HepG2 (cell line): ENCODE data around the gene PEF1. TPM values are rescaled to one million over a fixed set of nuclear protein-coding genes. Genes with fewer than 3 reads are reported as not detected.

Experiments used
- ATAC-seq: fragments of 200-7000 bp; cut with Tn5 transposase; 3 replicates; pipeline ENCODE4 v1.9.1; 2020; ENCODE audit warnings: mild to moderate bottlenecking, moderate library complexity
- BruUV-seq: library from RNA; stranded (reverse); fragments of 400-500 nt; replicated peaks from 2 replicates; lab custom pipeline; 2021; lab: Mats Ljungman, UMichigan
- CTCF ChIA-PET: fragments of 300-600 bp; formaldehyde crosslinking; extraction: SDS; loops from one replicate; lab custom pipeline; 2021; ENCODE audit warnings: low total read pairs, inconsistent platforms, low intra/inter-chr PET ratio; lab: Yijun Ruan, JAX
- POLR2A ChIA-PET: fragments of 350-600 bp; sonication (Branson Sonifier 250); formaldehyde crosslinking; loops from one replicate; lab custom pipeline; 2020; ENCODE audit warnings: antibody characterized with exemption, inconsistent platforms; lab: Yijun Ruan, JAX
- DNase-seq: peaks from one replicate; pipeline ENCODE4 v3.0.0-alpha.2; 2015; ENCODE audit warnings: low spot score
- FAIRE-seq: peaks from 3 replicates; lab custom pipeline; 2011; peaks lifted over from hg19 to GRCh38; lab: Jason Lieb, UNC
- H2AFZ ChIP-seq: one replicate; pipeline ENCODE4 v1.6.1; 2011; ENCODE audit warnings: low read length, inconsistent platforms
- H3K27ac ChIP-seq: fragments of 300-600 bp; 3 replicates; pipeline ENCODE4 v1.8.0; 2011; ENCODE audit warnings: mixed run types, mild to moderate bottlenecking, mixed read lengths, low read length, inconsistent platforms; ENCODE audit not compliant: insufficient read depth; ENCODE audit errors: extremely low read length
- H3K27me3 ChIP-seq, 2 experiments: fragments of 200-600 bp in 1 of 2; 2 replicates in 1 of 2; 3 replicates in 1 of 2; pipeline versions ENCODE4 v1.6.0 to v1.8.0; 2011; ENCODE audit warnings: low read length in 2 of 2, mild to moderate bottlenecking in 2 of 2, moderate library complexity in 2 of 2, inconsistent platforms in 1 of 2; ENCODE audit not compliant: insufficient read depth in 2 of 2, control insufficient read depth in 1 of 2
- H3K36me3 ChIP-seq, 2 experiments: fragments of 200-600 bp in 1 of 2; replicated peaks in 1 of 2; 2 replicates in 1 of 2; 3 replicates in 1 of 2; pipeline versions ENCODE4 v1.5.1 to v1.8.0; 2011; ENCODE audit warnings: low read length in 2 of 2, inconsistent platforms in 1 of 2; ENCODE audit not compliant: insufficient read depth in 2 of 2, control insufficient read depth in 1 of 2
- H3K4me1 ChIP-seq: 2 replicates; pipeline ENCODE4 v1.5.1; 2012; ENCODE audit warnings: low read length, inconsistent platforms; ENCODE audit not compliant: insufficient read depth
- H3K4me2 ChIP-seq: 2 replicates; pipeline ENCODE4 v1.6.0; 2011; ENCODE audit warnings: low read depth, low read length, inconsistent platforms
- H3K4me3 ChIP-seq, 3 experiments: fragments of 200-600 bp in 1 of 3; sonication (generic), shearing (Covaris generic) in 1 of 3; replicated peaks in 1 of 3; 2 replicates each; pipeline ENCODE4 v1.5.1; 2011 to 2016; ENCODE audit warnings: low read length in 3 of 3, inconsistent platforms in 2 of 3, low read depth in 2 of 3, mild to moderate bottlenecking in 2 of 3, control low read depth in 1 of 3, mixed read lengths in 1 of 3; ENCODE audit not compliant: insufficient read depth in 1 of 3
- H3K79me2 ChIP-seq: one replicate; pipeline ENCODE4 v1.6.1; 2011; ENCODE audit warnings: low read length, inconsistent platforms; ENCODE audit not compliant: insufficient read depth
- H3K9ac ChIP-seq: 2 replicates; pipeline ENCODE4 v1.6.0; 2011; ENCODE audit warnings: mild to moderate bottlenecking, low read depth, low read length, inconsistent platforms; ENCODE audit not compliant: insufficient read depth
- H3K9me3 ChIP-seq: 2 replicates; pipeline ENCODE4 v1.5.1; 2012; ENCODE audit warnings: mild to moderate bottlenecking, low read length
- H4K20me1 ChIP-seq: 2 replicates; pipeline ENCODE4 v1.6.0; 2011; ENCODE audit warnings: inconsistent platforms, mild to moderate bottlenecking, low read length, moderate library complexity; ENCODE audit not compliant: insufficient read depth
- ARID4A ChIP-seq: sonication (generic); formaldehyde crosslinking; IDR thresholded peaks from 2 replicates; pipeline ENCODE4 v1.5.0; 2020; ENCODE audit warnings: mild to moderate bottlenecking, missing genetic modification reagents, borderline replicate concordance
- BHLHE40 ChIP-seq: IDR thresholded peaks from 2 replicates; pipeline ENCODE4 v1.6.1; 2011; ENCODE audit warnings: low read length, improper control_type of control experiment
- ERF ChIP-seq: IDR thresholded peaks from 2 replicates; pipeline ENCODE4 v1.6.1; 2018; ENCODE audit warnings: missing biosample characterization, missing genetic modification reagents
- FOSL1 ChIP-seq: sonication (generic); formaldehyde crosslinking; IDR thresholded peaks from 2 replicates; pipeline ENCODE4 v1.9.0; 2021; ENCODE audit warnings: missing genetic modification reagents, borderline replicate concordance
- FOXK1 ChIP-seq: sonication (generic); formaldehyde crosslinking; IDR thresholded peaks from 2 replicates; pipeline ENCODE4 v1.4.0; 2020; ENCODE audit warnings: low read depth, missing genetic modification reagents, borderline replicate concordance
- HMG20A ChIP-seq: IDR thresholded peaks from 2 replicates; pipeline ENCODE4 v1.6.1; 2016; ENCODE audit warnings: borderline replicate concordance
- MTA1 ChIP-seq: sonication (generic); formaldehyde crosslinking; IDR thresholded peaks from 2 replicates; pipeline ENCODE4 v1.4.0; 2020; ENCODE audit warnings: missing genetic modification reagents, mild to moderate bottlenecking, borderline replicate concordance
- MTF1 ChIP-seq: sonication (generic); formaldehyde crosslinking; IDR thresholded peaks from 2 replicates; pipeline ENCODE4 v1.5.0; 2020; ENCODE audit warnings: missing genetic modification reagents
- SIX1 ChIP-seq: sonication (generic); formaldehyde crosslinking; IDR thresholded peaks from 2 replicates; pipeline ENCODE4 v1.4.0; 2020; ENCODE audit warnings: missing genetic modification reagents, borderline replicate concordance
- THAP11 ChIP-seq: IDR thresholded peaks from 2 replicates; pipeline ENCODE4 v1.6.1; 2016; ENCODE audit warnings: missing biosample characterization, missing genetic modification reagents
- ZNF724P ChIP-seq: sonication (generic); formaldehyde crosslinking; IDR thresholded peaks from 2 replicates; pipeline ENCODE4 v1.8.0; 2022; ENCODE audit warnings: missing genetic modification reagents, borderline replicate concordance
- WGBS: methylation state at CpG from one replicate; pipeline ENCODE4 v1.1.6; 2017; ENCODE audit warnings: low lambda C conversion rate; 5-methylcytosine and 5-hydroxymethylcytosine counted together
- in situ Hi-C: cut with HindIII; loops from 2 replicates; pipeline ENCODE4 v1.10.0; 2017; ENCODE audit warnings: low pct_unique_long_range_greater_than_20kb; ENCODE audit not compliant: extremely low pct_ligation_motif_present
- intact Hi-C: fragments of 100-400 bp; cut with micrococcal nuclease; formaldehyde crosslinking; loops from one replicate; pipeline ENCODE4 v1.10.0; 2022; ENCODE audit not compliant: unreplicated experiment
- polyA plus RNA-seq, 8 experiments: library from polyadenylated mRNA; depleted of rRNA in 3 of 8; stranded (reverse) in 7 of 8; unstranded in 1 of 8; fragments of >200 nt; fragmentation: Illumina TruSeq in 4 of 8; extraction: Trizol in 4 of 8; gene quantifications; 2 replicates each; pipeline versions ENCODE4 v1.2.1 to v1.2.3, GENCODE V29; 2011 to 2016; ENCODE audit warnings: low read depth in 4 of 8, missing spikeins in 1 of 8, mixed read lengths in 1 of 8; ENCODE audit not compliant: insufficient read depth in 1 of 8
- total RNA-seq, 5 experiments: library from RNA; depleted of rRNA; stranded (reverse); fragments of >200 nt; fragmentation: Illumina TruSeq; extraction: Trizol; gene quantifications; 2 replicates each; pipeline ENCODE4 v1.2.3, GENCODE V29; 2016; ENCODE audit warnings: low read depth in 1 of 5
- TF ChIP-seq, protein P1 (sequence below): sonication (generic); formaldehyde crosslinking; IDR thresholded peaks from 2 replicates; pipeline ENCODE4 v1.4.0; 2020; ENCODE audit warnings: missing genetic modification reagents

Gene PEF1
- total and polyA plus RNA-seq, 2 of the 13 experiments (the other 11 are each of a cell fraction or from before 2014, with no cell fraction given), result 57.1 to 57.8 TPM

- no peak overlapping the region for H3K4me3 ChIP-seq
- ATAC-seq, result no peak
- no peaks in the 10 kb centered on the region for H4K20me1 ChIP-seq
- ChIA-PET POLR2A (no interaction called here), CTCF (no interaction called here)
- no peak overlapping the region for H3K9ac ChIP-seq
- no peak overlapping the region for H3K27ac ChIP-seq
- H3K4me2 ChIP-seq, result no peak overlapping the region
- no peak for TF ChIP-seq FOXK1 (CRISPR knock-in tag)
- TF ChIP-seq, protein P1, sequence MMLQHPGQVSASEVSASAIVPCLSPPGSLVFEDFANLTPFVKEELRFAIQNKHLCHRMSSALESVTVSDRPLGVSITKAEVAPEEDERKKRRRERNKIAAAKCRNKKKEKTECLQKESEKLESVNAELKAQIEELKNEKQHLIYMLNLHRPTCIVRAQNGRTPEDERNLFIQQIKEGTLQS (CRISPR knock-in tag), result no peak
- no peak for TF ChIP-seq MTA1 (CRISPR knock-in tag)
- TF ChIP-seq THAP11 (CRISPR knock-in tag), result no peak
- no peak for TF ChIP-seq FOSL1 (CRISPR knock-in tag)
- TF ChIP-seq HMG20A (CRISPR knock-in tag), result no peak
- TF ChIP-seq ERF (CRISPR knock-in tag), result no peak
- TF ChIP-seq MTF1, result no peak
- TF ChIP-seq SIX1 (CRISPR knock-in tag), result no peak
- no peak for TF ChIP-seq ARID4A (CRISPR knock-in tag)
- TF ChIP-seq BHLHE40, result no peak
- TF ChIP-seq ZNF724P (CRISPR knock-in tag), result no peak
- peaks cover 0 to 4% of the 10 kb centered on the region in 2 experiments; a peak in 1 of 5 replicates for H3K27me3 ChIP-seq
- H3K9me3 ChIP-seq, result no peaks in the 10 kb centered on the region
- no peak overlapping the region for H2AFZ ChIP-seq
- no peak for DNase-seq
- intact Hi-C loops, result no loop called here
- peaks cover 3 to 4% of the 10 kb centered on the region in 2 experiments; a peak in 3 of 5 replicates for H3K36me3 ChIP-seq
- no TSS peak for BruUV-seq
- H3K4me1 ChIP-seq, result no peaks in the 10 kb centered on the region
- 76% methylated on average over 3 of the region's 12 CpGs for WGBS
- no peaks in the 10 kb centered on the region for H3K79me2 ChIP-seq
- in situ Hi-C loops, result no loop called here
- FAIRE-seq, result no peak
Observed at GRCh38 chr1:31623365-31623764, 21.3 kb downstream of the PEF1 start.
